ENCODE measurements around the gene UTP15.
A peak's percentile ranks its signal among the peaks of the same experiment; 100 is the strongest.

UTP15 gene

DNA sequence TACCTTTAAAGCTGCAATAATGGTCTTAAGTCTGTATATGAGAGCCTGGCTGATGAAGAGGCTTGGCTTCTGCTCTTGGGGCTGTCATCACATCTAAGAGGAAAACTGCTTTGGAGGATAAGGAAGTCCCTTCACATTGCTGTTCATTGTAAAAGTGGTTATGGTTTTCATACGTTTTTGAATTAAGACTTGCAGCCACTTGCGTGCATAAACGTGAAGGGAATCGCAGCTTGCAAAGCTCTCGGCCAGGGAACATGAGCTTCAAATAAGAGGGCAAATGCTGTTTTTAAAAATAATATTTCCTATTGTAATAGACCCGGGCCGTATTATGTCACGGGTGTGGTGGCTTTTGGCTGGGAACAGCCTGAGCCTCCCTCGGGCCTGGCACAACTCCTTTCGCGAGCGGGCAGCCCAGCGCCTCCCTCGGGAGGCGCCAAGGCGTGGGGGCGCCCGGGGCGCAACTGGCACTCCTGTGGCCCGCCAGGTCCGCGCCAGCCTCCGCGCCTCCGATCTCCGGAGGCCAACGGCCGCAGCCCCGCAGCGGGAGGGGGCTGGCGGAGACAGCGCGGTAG is 59.9 kb downstream of the UTP15 start:
- DNase-seq: no peak

DNA sequence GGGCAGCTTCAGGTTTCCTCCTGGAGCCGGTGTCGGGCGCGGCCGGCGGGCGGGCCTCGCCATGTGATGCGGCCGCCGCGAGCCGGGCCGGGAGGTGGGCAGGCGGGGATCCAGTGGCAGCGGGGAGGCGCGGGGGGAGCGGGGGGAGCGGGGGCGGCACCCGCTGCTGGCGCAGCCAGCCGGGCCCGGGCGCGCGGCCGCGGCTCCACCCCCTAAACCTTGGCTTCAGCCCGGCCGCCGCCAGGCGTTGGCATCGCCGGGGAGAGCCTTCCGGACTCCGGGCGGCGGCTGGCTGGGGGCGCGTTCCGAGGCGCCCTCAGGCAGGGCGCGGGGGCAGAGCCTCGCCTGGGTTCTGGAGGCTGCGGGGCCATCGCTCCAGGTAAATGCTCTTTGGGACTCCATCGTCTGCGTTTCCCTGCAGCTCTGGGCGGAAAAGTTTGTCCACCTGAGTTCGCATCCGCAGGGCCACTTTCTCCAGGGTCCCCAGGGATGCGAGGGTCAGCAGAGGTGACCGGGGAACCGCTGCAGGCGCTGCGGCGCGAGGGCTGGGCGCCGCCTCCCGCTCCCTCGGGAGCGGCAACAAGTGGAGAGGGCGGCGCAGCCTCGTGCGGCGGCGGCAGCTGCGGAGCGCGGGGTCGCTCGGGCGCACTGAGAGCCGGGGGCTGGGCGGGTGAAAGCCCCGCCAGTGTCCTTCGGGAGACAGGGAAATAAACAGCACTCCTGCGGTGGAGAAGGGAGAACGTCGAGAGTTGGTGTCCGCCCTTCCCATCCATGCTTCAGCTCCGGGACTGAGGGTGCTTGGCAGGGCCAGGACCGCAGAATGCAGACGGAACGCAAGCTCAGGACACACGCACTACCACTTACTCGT is 60.6 kb downstream of the UTP15 start, which contains the start of gene ARHGEF28:
Gene ARHGEF28 (plus strand): TSS at position 253 of the 868 bp plus-strand sequence. CDS start 58,656 bp downstream, outside the sequence.
- DNase-seq: peak; percentile 26

DNA sequence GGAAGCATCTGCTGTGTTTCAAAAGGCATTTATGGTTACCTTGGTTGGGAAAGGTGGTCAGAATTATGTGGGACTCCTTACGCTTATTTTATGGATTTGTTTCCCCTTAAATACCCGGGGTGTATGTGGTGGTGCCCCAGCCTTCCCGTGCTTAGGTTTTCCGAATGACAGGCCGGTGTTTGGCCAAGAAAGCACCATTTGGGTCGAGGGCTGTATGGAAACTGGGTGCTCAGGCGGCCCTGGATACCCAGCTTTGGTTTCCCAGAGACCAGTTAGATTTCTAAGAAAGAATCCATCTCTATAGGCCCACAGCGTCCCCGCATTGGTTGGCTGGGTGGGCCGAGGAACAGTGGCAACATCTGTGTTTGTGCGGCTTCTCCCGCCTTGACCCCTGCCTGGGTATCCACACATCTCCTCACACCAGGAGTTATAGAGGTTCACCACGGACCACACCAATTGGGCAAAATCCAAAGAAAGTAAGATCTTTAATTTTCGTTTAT is 61.3 kb downstream of the UTP15 start:
- no peak for DNase-seq

- DNase-seq: no peak
These were observed 63.9 kb downstream of the UTP15 start for GRCh38 chr5:73629456-73629855.

GRCh38 chr5:73630765-73631164 is 65.2 kb downstream of the UTP15 start:
- DNase-seq: no peak

GRCh38 chr5:73631500-73631899 is 66.0 kb downstream of the UTP15 start:
- no peak for DNase-seq

All from NCI-H2171 (cell line).